Fibroblast of lung (primary cell): Measurements from ENCODE around the gene ELK3. TPM values are rescaled to one million over a fixed set of nuclear protein-coding genes. Genes with fewer than 3 reads are reported as not detected.

Experiments used
- DNase-seq, 2 donors: peaks; one replicate each; pipeline versions ENCODE4 v3.0.0 to v3.0.0-alpha.2; 2010; ENCODE audit warnings: low read depth in 2 of 2
- H2AFZ ChIP-seq: 2 replicates; pipeline ENCODE4 v1.5.1; 2012; ENCODE audit warnings: low read length, control low read depth, inconsistent platforms
- H3K27ac ChIP-seq: 2 replicates; pipeline ENCODE4 v1.5.1; 2011; ENCODE audit warnings: low read length, control low read depth; ENCODE audit not compliant: insufficient read depth
- H3K27me3 ChIP-seq: 2 replicates; pipeline ENCODE4 v1.5.1; 2011; ENCODE audit warnings: mild to moderate bottlenecking, low read length; ENCODE audit not compliant: control insufficient read depth, insufficient read depth
- H3K36me3 ChIP-seq: 2 replicates; pipeline ENCODE4 v1.5.1; 2011; ENCODE audit warnings: low read length; ENCODE audit not compliant: control insufficient read depth, insufficient read depth
- H3K4me1 ChIP-seq: 2 replicates; pipeline ENCODE4 v1.5.1; 2011; ENCODE audit warnings: low read length; ENCODE audit not compliant: control insufficient read depth, insufficient read depth; ENCODE audit errors: extremely low read depth
- H3K4me2 ChIP-seq: 2 replicates; pipeline ENCODE4 v1.5.1; 2011; ENCODE audit warnings: low read length, control low read depth; ENCODE audit not compliant: insufficient read depth; ENCODE audit errors: extremely low read depth
- H3K4me3 ChIP-seq, 4 experiments: fragments of 200-600 bp in 1 of 4; sonication (generic) in 1 of 4; replicated peaks in 1 of 4; 2 replicates each; pipeline ENCODE4 v1.5.1; 2011 to 2016; ENCODE audit warnings: low read length in 4 of 4, low read depth in 3 of 4, mild to moderate bottlenecking in 3 of 4, control low read depth in 2 of 4, inconsistent platforms in 1 of 4, mixed read lengths in 1 of 4; ENCODE audit not compliant: insufficient read depth in 1 of 4; ENCODE audit errors: control extremely low read depth in 1 of 4
- H3K79me2 ChIP-seq: 2 replicates; pipeline ENCODE4 v1.5.1; 2012; ENCODE audit warnings: mild to moderate bottlenecking, low read length, inconsistent platforms; ENCODE audit not compliant: control insufficient read depth, insufficient read depth
- H3K9ac ChIP-seq: 2 replicates; pipeline ENCODE4 v1.5.1; 2011; ENCODE audit warnings: mild to moderate bottlenecking, low read length, control low read depth; ENCODE audit not compliant: insufficient read depth
- H3K9me3 ChIP-seq: 2 replicates; pipeline ENCODE4 v1.5.1; 2012; ENCODE audit warnings: low read depth, low read length; ENCODE audit not compliant: control insufficient read depth, insufficient read depth
- H4K20me1 ChIP-seq: 2 replicates; pipeline ENCODE4 v1.5.1; 2011; ENCODE audit warnings: low read length; ENCODE audit not compliant: control insufficient read depth, insufficient read depth; ENCODE audit errors: extremely low read depth
- EZH2 ChIP-seq: IDR thresholded peaks from 2 replicates; pipeline ENCODE4 v1.5.1; 2012; ENCODE audit warnings: low read length, control low read depth, mild to moderate bottlenecking; ENCODE audit errors: missing control alignments
- polyA plus RNA-seq, 2 donors: library from polyadenylated mRNA; depleted of rRNA in 1 of 2; stranded (reverse) in 1 of 2; unstranded in 1 of 2; fragments of >200 nt; gene quantifications; 2 replicates each; pipeline ENCODE4 v1.2.1, GENCODE V29; 2011 to 2012; ENCODE audit warnings: missing spikeins in 1 of 2
- total RNA-seq: library from RNA; depleted of rRNA; stranded (reverse); fragments of >200 nt; gene quantifications from 2 replicates; pipeline ENCODE4 v1.2.1, GENCODE V29; 2014
- TF ChIP-seq, protein P1 (sequence below), 2 donors: IDR thresholded peaks in 1 of 2; conservative IDR thresholded peaks in 1 of 2; 1 replicate in 1 of 2; 2 replicates in 1 of 2; pipeline ENCODE4 v1.5.1; 2011 to 2012; ENCODE audit warnings: low read length in 2 of 2, control low read depth in 1 of 2, inconsistent platforms in 1 of 2, low read depth in 1 of 2, mild to moderate bottlenecking in 1 of 2

Gene ELK3
- total and polyA plus RNA-seq, 2 donors (not counting 1 experiment from before 2014, with no cell fraction given): 14.7 to 27.9 TPM

DNA sequence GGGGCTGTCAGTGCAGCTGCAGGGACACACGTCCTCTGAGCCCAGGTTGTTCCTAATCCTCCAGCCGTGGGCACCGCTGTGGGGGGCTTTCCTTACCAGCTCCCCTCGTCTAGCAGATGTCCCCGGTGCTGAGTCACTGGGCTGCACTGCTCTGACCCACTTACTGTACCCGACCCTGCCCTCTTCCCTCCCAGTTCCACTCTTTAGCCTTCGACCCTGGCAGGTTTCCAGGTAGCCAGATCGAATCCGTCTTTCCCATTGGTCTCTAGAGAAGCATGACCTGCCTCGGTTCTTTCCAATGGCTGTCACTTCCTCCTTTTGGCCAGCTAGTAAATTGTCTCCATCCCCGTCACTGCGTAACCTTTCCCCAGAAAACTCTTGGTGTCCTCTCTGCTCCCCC is 48.4 kb downstream of the ELK3 start:
- Histone ChIP-seq H3K27ac (peak overlapping the region; percentile 95), H4K20me1 (no peaks in the 10 kb centered on the region), H2AFZ (no peak overlapping the region), H3K4me3 (no peak overlapping the region), H3K4me1 (peaks cover 37% of the 10 kb centered on the region), H3K79me2 (peaks cover 69% of the 10 kb centered on the region), H3K9me3 (no peaks in the 10 kb centered on the region), H3K9ac (no peak overlapping the region), H3K36me3 (peaks cover 5% of the 10 kb centered on the region), H3K27me3 (no peaks in the 10 kb centered on the region), H3K4me2 (no peak overlapping the region)
- no peak for DNase-seq
- TF ChIP-seq, protein P1, sequence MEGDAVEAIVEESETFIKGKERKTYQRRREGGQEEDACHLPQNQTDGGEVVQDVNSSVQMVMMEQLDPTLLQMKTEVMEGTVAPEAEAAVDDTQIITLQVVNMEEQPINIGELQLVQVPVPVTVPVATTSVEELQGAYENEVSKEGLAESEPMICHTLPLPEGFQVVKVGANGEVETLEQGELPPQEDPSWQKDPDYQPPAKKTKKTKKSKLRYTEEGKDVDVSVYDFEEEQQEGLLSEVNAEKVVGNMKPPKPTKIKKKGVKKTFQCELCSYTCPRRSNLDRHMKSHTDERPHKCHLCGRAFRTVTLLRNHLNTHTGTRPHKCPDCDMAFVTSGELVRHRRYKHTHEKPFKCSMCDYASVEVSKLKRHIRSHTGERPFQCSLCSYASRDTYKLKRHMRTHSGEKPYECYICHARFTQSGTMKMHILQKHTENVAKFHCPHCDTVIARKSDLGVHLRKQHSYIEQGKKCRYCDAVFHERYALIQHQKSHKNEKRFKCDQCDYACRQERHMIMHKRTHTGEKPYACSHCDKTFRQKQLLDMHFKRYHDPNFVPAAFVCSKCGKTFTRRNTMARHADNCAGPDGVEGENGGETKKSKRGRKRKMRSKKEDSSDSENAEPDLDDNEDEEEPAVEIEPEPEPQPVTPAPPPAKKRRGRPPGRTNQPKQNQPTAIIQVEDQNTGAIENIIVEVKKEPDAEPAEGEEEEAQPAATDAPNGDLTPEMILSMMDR (conservative IDR thresholded peaks at IDR 0.05 in 1 of 2, IDR thresholded peaks at IDR 0.05 in 1 of 2; ENCODE audit: low read depth in 1 of 2, low read length in 2 of 2): no peak
- no peak for TF ChIP-seq EZH2

DNA sequence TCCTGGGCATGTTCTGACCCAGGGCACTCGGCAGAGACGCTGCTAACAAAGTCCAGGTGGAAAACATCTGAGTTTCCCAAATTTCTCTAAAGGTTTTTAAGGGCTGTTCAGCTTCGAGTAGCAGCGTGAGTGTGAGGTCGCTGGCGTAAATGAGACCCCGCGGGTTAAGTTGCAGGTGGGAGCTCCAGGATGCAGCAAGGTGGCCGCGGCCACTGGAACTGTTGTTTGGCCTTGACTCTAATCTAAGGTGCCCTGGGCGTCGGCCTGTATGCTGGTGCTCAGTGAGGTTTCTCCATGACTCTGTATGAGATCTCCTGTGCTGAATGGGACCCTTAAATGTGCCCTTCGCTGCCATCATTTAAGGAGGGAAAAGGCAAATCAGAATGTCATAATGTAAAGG is 50.7 kb downstream of the ELK3 start:
- H3K4me2 ChIP-seq: no peak overlapping the region
- peaks cover 68% of the 10 kb centered on the region for H3K79me2 ChIP-seq
- no peak overlapping the region for H3K27ac ChIP-seq
- no peak overlapping the region for H2AFZ ChIP-seq
- peaks cover 35% of the 10 kb centered on the region for H3K4me1 ChIP-seq
- H4K20me1 ChIP-seq: no peaks in the 10 kb centered on the region
- H3K9me3 ChIP-seq: no peaks in the 10 kb centered on the region
- H3K27me3 ChIP-seq: no peaks in the 10 kb centered on the region
- DNase-seq: no peak
- no peak overlapping the region for H3K4me3 ChIP-seq
- peaks cover 8% of the 10 kb centered on the region for H3K36me3 ChIP-seq
- TF ChIP-seq, protein P1 (conservative IDR thresholded peaks at IDR 0.05 in 1 of 2, IDR thresholded peaks at IDR 0.05 in 1 of 2; ENCODE audit: low read depth in 1 of 2, low read length in 2 of 2): no peak
- TF ChIP-seq EZH2: no peak
- H3K9ac ChIP-seq: no peak overlapping the region

DNA sequence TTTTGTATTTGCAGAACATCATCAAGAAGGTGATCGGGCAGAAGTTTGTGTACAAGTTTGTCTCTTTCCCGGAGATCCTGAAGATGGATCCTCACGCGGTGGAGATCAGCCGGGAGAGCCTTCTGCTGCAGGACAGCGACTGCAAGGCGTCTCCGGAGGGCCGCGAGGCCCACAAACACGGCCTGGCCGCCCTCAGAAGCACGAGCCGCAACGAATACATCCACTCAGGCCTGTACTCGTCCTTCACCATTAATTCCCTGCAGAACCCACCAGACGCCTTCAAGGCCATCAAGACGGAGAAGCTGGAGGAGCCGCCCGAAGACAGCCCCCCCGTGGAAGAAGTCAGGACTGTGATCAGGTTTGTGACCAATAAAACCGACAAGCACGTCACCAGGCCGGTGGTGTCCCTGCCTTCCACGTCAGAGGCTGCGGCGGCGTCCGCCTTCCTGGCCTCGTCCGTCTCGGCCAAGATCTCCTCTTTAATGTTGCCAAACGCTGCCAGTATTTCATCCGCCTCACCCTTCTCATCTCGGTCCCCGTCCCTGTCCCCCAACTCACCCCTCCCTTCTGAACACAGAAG is 52.8 kb downstream of the ELK3 start:
- Histone ChIP-seq H3K9ac (no peak overlapping the region), H3K4me3 (no peak overlapping the region), H3K27ac (no peak overlapping the region), H2AFZ (no peak overlapping the region), H3K4me2 (no peak overlapping the region), H3K36me3 (peaks cover 8% of the 10 kb centered on the region), H3K4me1 (peaks cover 22% of the 10 kb centered on the region), H3K79me2 (peaks cover 67% of the 10 kb centered on the region), H4K20me1 (no peaks in the 10 kb centered on the region), H3K27me3 (no peaks in the 10 kb centered on the region), H3K9me3 (no peaks in the 10 kb centered on the region)
- DNase-seq: no peak
- no peak for TF ChIP-seq EZH2
- TF ChIP-seq, protein P1 (conservative IDR thresholded peaks at IDR 0.05 in 1 of 2, IDR thresholded peaks at IDR 0.05 in 1 of 2; ENCODE audit: low read depth in 1 of 2, low read length in 2 of 2): no peak
